Testis (tissue), 2 donors: ENCODE data around the gene KRT15.

ENCODE experiments used
- CTCF ChIP-seq, 3 experiments: fragments of 450-650 bp in 2 of 3; fragments of 200-600 bp in 1 of 3; sonication (generic) in 1 of 3; IDR thresholded peaks; one replicate each; pipeline ENCODE4 v1.5.1; 2016 to 2019; ENCODE audit warnings: antibody characterized with exemption in 3 of 3, mild to moderate bottlenecking in 2 of 3, moderate library complexity in 1 of 3
- POLR2A ChIP-seq: fragments of 450-650 bp; IDR thresholded peaks from one replicate; pipeline ENCODE4 v1.6.1; 2017; ENCODE audit warnings: antibody characterized with exemption, mild to moderate bottlenecking, moderate library complexity

- no peak for TF ChIP-seq CTCF (IDR thresholded peaks at IDR 0.05)
- TF ChIP-seq POLR2A = no peak
Observed at GRCh38 chr17:41490000-41490990, 28.4 kb downstream of the KRT15 start.
